IMR-90 (cell line): ENCODE results near the gene TMEM214.

Experiments
- CEBPB ChIP-seq: IDR thresholded peaks from 2 replicates; pipeline ENCODE4 v1.6.1; 2012; ENCODE audit warnings: low read depth, low read length, improper control_type of control experiment
- CHD1 ChIP-seq: IDR thresholded peaks from 2 replicates; pipeline ENCODE4 v1.6.1; 2012; ENCODE audit warnings: low read depth, low read length, improper control_type of control experiment
- CTCF ChIP-seq: conservative IDR thresholded peaks from 2 replicates; pipeline ENCODE4 v1.5.1; 2012; ENCODE audit warnings: mild to moderate bottlenecking, low read depth, low read length, improper control_type of control experiment
- FOS ChIP-seq: fragments of 150-350 bp; IDR thresholded peaks from 2 replicates; pipeline ENCODE4 v1.6.1; 2016; ENCODE audit warnings: low read depth, low read length
- MAFK ChIP-seq: IDR thresholded peaks from 2 replicates; pipeline ENCODE4 v1.6.1; 2012; ENCODE audit warnings: low read depth, low read length, improper control_type of control experiment
- MAZ ChIP-seq: IDR thresholded peaks from 2 replicates; pipeline ENCODE4 v1.6.1; 2012; ENCODE audit warnings: low read depth, mild to moderate bottlenecking, low read length, improper control_type of control experiment, moderate library complexity, borderline replicate concordance
- MXI1 ChIP-seq: IDR thresholded peaks from 2 replicates; pipeline ENCODE4 v1.6.1; 2012; ENCODE audit warnings: low read depth, mild to moderate bottlenecking, low read length, moderate library complexity, borderline replicate concordance
- POLR2A ChIP-seq: IDR thresholded peaks from 2 replicates; pipeline ENCODE4 v1.6.1; 2012; ENCODE audit warnings: mild to moderate bottlenecking, low read depth, low read length
- RAD21 ChIP-seq: IDR thresholded peaks from 2 replicates; pipeline ENCODE4 v1.6.1; 2012; ENCODE audit warnings: low read length, improper control_type of control experiment
- RCOR1 ChIP-seq: IDR thresholded peaks from 2 replicates; pipeline ENCODE4 v1.6.1; 2012; ENCODE audit warnings: mild to moderate bottlenecking, low read length, improper control_type of control experiment; ENCODE audit not compliant: insufficient replicate concordance
- SMC3 ChIP-seq: fragments of 150-350 bp; IDR thresholded peaks from 2 replicates; pipeline ENCODE4 v1.6.1; 2016; ENCODE audit warnings: low read depth, mild to moderate bottlenecking, antibody characterized with exemption, low read length, moderate library complexity
- USF2 ChIP-seq: fragments of 150-350 bp; IDR thresholded peaks from 2 replicates; pipeline ENCODE4 v1.6.1; 2017; ENCODE audit warnings: mild to moderate bottlenecking, antibody characterized with exemption, low read length, low read depth

- no peak for TF ChIP-seq RAD21
- TF ChIP-seq FOS = no peak
- TF ChIP-seq RCOR1 = no peak
- no peak for TF ChIP-seq CTCF
- TF ChIP-seq POLR2A = no peak
- no peak for TF ChIP-seq MXI1
- no peak for TF ChIP-seq MAZ
- TF ChIP-seq MAFK = no peak
- TF ChIP-seq SMC3 = no peak
- no peak for TF ChIP-seq USF2
- TF ChIP-seq CEBPB = no peak
- no peak for TF ChIP-seq CHD1
These were observed 41.0 kb upstream of the TMEM214 start for GRCh38 chr2:26991717-26992116.
